H9 (cell line): ENCODE measurements around the gene ITGBL1. TPM values are rescaled to one million over a fixed set of nuclear protein-coding genes. Genes with fewer than 3 reads are reported as not detected.

Experiments used
- DNase-seq: peaks from one replicate; pipeline ENCODE4 v3.0.0-alpha.2; 2017
- H2AFZ ChIP-seq: one replicate; pipeline ENCODE4 v1.6.1; 2013; ENCODE audit warnings: mild to moderate bottlenecking, low read length, control low read depth, moderate library complexity
- H2AK5ac ChIP-seq: 2 replicates; pipeline ENCODE4 v1.6.1; 2013; ENCODE audit warnings: low read length, control low read depth, mixed read lengths; ENCODE audit not compliant: insufficient read length
- H2BK120ac ChIP-seq: one replicate; pipeline ENCODE4 v1.6.1; 2013; ENCODE audit warnings: low read depth, mild to moderate bottlenecking, low read length, control low read depth, inconsistent platforms; ENCODE audit not compliant: poor library complexity, severe bottlenecking
- H2BK12ac ChIP-seq: 2 replicates; pipeline ENCODE4 v1.6.1; 2013; ENCODE audit warnings: low read length, control low read depth, mixed read lengths, low read depth; ENCODE audit not compliant: insufficient read length
- H2BK15ac ChIP-seq: 2 replicates; pipeline ENCODE4 v1.6.1; 2013; ENCODE audit warnings: low read depth, low read length, control low read depth
- H2BK20ac ChIP-seq: one replicate; pipeline ENCODE4 v1.6.1; 2013; ENCODE audit warnings: low read depth, mild to moderate bottlenecking, low read length, control low read depth, inconsistent platforms; ENCODE audit not compliant: poor library complexity, severe bottlenecking
- H2BK5ac ChIP-seq: 2 replicates; pipeline ENCODE4 v1.6.1; 2013; ENCODE audit warnings: low read length, control low read depth, mixed read lengths; ENCODE audit not compliant: insufficient read length
- H3K14ac ChIP-seq: 2 replicates; pipeline ENCODE4 v1.6.1; 2013; ENCODE audit warnings: low read length, control low read depth; ENCODE audit not compliant: insufficient read depth
- H3K18ac ChIP-seq: 2 replicates; pipeline ENCODE4 v1.6.1; 2013; ENCODE audit warnings: low read depth, mild to moderate bottlenecking, mixed read lengths, low read length, control low read depth; ENCODE audit not compliant: insufficient read length
- H3K23ac ChIP-seq: 2 replicates; pipeline ENCODE4 v1.6.1; 2013; ENCODE audit warnings: low read length, control low read depth, mixed read lengths, low read depth; ENCODE audit not compliant: insufficient read length
- H3K23me2 ChIP-seq: 2 replicates; pipeline ENCODE4 v1.6.1; 2013; ENCODE audit warnings: low read depth, mild to moderate bottlenecking, mixed read lengths, low read length, control low read depth; ENCODE audit not compliant: insufficient read length, poor library complexity, severe bottlenecking
- H3K27ac ChIP-seq: 2 replicates; pipeline ENCODE4 v1.5.1; 2013; ENCODE audit warnings: low read length, control low read depth, mixed read lengths, low read depth; ENCODE audit not compliant: insufficient read length
- H3K27me3 ChIP-seq: 2 replicates; pipeline ENCODE4 v1.6.1; 2013; ENCODE audit warnings: low read length, control low read depth, inconsistent platforms; ENCODE audit not compliant: insufficient read depth
- H3K4ac ChIP-seq: 2 replicates; pipeline ENCODE4 v1.6.1; 2013; ENCODE audit warnings: low read depth, mild to moderate bottlenecking, control low read depth, inconsistent platforms, low read length, moderate library complexity
- H3K4me1 ChIP-seq: 2 replicates; pipeline ENCODE4 v1.6.1; 2013; ENCODE audit warnings: low read length, control low read depth, inconsistent platforms; ENCODE audit not compliant: insufficient read depth
- H3K4me2 ChIP-seq: 2 replicates; pipeline ENCODE4 v1.6.1; 2013; ENCODE audit warnings: low read length, control low read depth, mixed read lengths; ENCODE audit not compliant: insufficient read length, insufficient read depth
- H3K56ac ChIP-seq: 2 replicates; pipeline ENCODE4 v1.6.1; 2013; ENCODE audit warnings: low read depth, mild to moderate bottlenecking, mixed read lengths, low read length, control low read depth; ENCODE audit not compliant: insufficient read length
- H3K79me1 ChIP-seq: 2 replicates; pipeline ENCODE4 v1.6.1; 2013; ENCODE audit warnings: low read depth, mild to moderate bottlenecking, moderate library complexity, low read length, control low read depth, inconsistent platforms; ENCODE audit not compliant: insufficient read depth, poor library complexity, severe bottlenecking
- H3K79me2 ChIP-seq: 2 replicates; pipeline ENCODE4 v1.6.1; 2013; ENCODE audit warnings: low read length, control low read depth, inconsistent platforms; ENCODE audit not compliant: insufficient read depth
- H3K9ac ChIP-seq: 2 replicates; pipeline ENCODE4 v1.6.1; 2013; ENCODE audit warnings: low read length, control low read depth, mixed read lengths; ENCODE audit not compliant: insufficient read length; ENCODE audit errors: extremely low read depth
- H3K9me3 ChIP-seq: one replicate; pipeline ENCODE4 v1.6.1; 2013; ENCODE audit warnings: low read depth, low read length, inconsistent platforms; ENCODE audit not compliant: control insufficient read depth
- H3T11ph ChIP-seq: one replicate; pipeline ENCODE4 v1.6.1; 2013; ENCODE audit warnings: mild to moderate bottlenecking, low read length, control low read depth, inconsistent platforms
- H4K20me1 ChIP-seq: one replicate; pipeline ENCODE4 v1.6.1; 2013; ENCODE audit not compliant: control insufficient read depth, insufficient read length, insufficient read depth
- H4K5ac ChIP-seq: 2 replicates; pipeline ENCODE4 v1.6.1; 2013; ENCODE audit warnings: low read depth, mild to moderate bottlenecking, mixed read lengths, low read length, control low read depth; ENCODE audit not compliant: insufficient read length
- H4K8ac ChIP-seq: replicated peaks from 2 replicates; pipeline ENCODE4 v1.6.1; 2013; ENCODE audit warnings: low read length, control low read depth, mixed read lengths, low read depth; ENCODE audit not compliant: insufficient read length
- H4K91ac ChIP-seq: 2 replicates; pipeline ENCODE4 v1.6.1; 2013; ENCODE audit warnings: low read depth, mild to moderate bottlenecking, moderate library complexity, mixed read lengths, low read length, control low read depth; ENCODE audit not compliant: insufficient read length
- H3K27ac Mint-ChIP-seq, 3 experiments: 2 replicates in 2 of 3; 3 replicates in 1 of 3; pipeline ENCODE4 v1.8.0; 2020 to 2021; ENCODE audit warnings: mixed read lengths in 3 of 3, mild to moderate bottlenecking in 1 of 3, moderate library complexity in 1 of 3
- H3K27me3 Mint-ChIP-seq: 2 replicates; pipeline ENCODE4 v1.8.0; 2021; ENCODE audit warnings: low read depth, mild to moderate bottlenecking, moderate library complexity, mixed read lengths
- H3K36me3 Mint-ChIP-seq, 3 experiments: 2 replicates in 2 of 3; 3 replicates in 1 of 3; pipeline ENCODE4 v1.8.0; 2020 to 2021; ENCODE audit warnings: low read depth in 3 of 3, mixed read lengths in 3 of 3; ENCODE audit not compliant: insufficient read depth in 1 of 3
- H3K4me1 Mint-ChIP-seq, 2 experiments: 2 replicates each; pipeline ENCODE4 v1.8.0; 2020; ENCODE audit warnings: mixed read lengths in 2 of 2
- H3K4me3 Mint-ChIP-seq, 2 experiments: 2 replicates in 1 of 2; 3 replicates in 1 of 2; pipeline ENCODE4 v1.8.0; 2020 to 2021; ENCODE audit warnings: mild to moderate bottlenecking in 2 of 2, mixed read lengths in 2 of 2, moderate library complexity in 1 of 2
- H3K9me3 Mint-ChIP-seq, 2 experiments: 2 replicates in 1 of 2; 3 replicates in 1 of 2; pipeline ENCODE4 v1.8.0; 2020; ENCODE audit warnings: mild to moderate bottlenecking in 2 of 2, mixed read lengths in 2 of 2, moderate library complexity in 1 of 2
- CTCF ChIP-seq: fragments of 200-600 bp; sonication (generic); conservative IDR thresholded peaks from 3 replicates; pipeline ENCODE4 v1.8.0; 2021; ENCODE audit warnings: antibody characterized with exemption, mild to moderate bottlenecking
- WGBS: extraction: QIAGEN DNeasy Blood & Tissue Kit; methylation state at CpG from one replicate; pipeline ENCODE4 v1.1.7; 2013; ENCODE audit warnings: missing lambda C conversion rate, low lambda C conversion rate, mixed read lengths; ENCODE audit not compliant: insufficient read length; ENCODE audit errors: extremely low coverage; 5-methylcytosine and 5-hydroxymethylcytosine counted together
- total RNA-seq: library from RNA; stranded (reverse); gene quantifications from 2 replicates; pipeline ENCODE4 v1.2.1, GENCODE V29; 2021

Gene ITGBL1
- total RNA-seq, 1 experiment from 2014 or later = not detected

- Histone ChIP-seq H3T11ph (no peak overlapping the region), H3K4me2 (no peak overlapping the region), H3K56ac (no peak overlapping the region), H3K23me2 (no peaks in the 10 kb centered on the region), H3K14ac (no peak overlapping the region), H4K8ac (no peak overlapping the region), H4K5ac (no peak overlapping the region), H2AK5ac (no peak overlapping the region), H4K91ac (no peak overlapping the region), H2BK20ac (no peak overlapping the region), H4K20me1 (no peaks in the 10 kb centered on the region), H3K9me3 (no peaks in the 10 kb centered on the region), H2BK5ac (no peak overlapping the region), H3K27me3 (no peaks in the 10 kb centered on the region), H2BK12ac (no peak overlapping the region), H2BK15ac (no peak overlapping the region), H3K79me2 (no peaks in the 10 kb centered on the region), H3K27ac (no peak overlapping the region), H3K23ac (no peak overlapping the region), H3K9ac (no peak overlapping the region), H3K18ac (no peak overlapping the region), H3K4me1 (no peaks in the 10 kb centered on the region), H3K4ac (no peak overlapping the region), H3K79me1 (no peaks in the 10 kb centered on the region), H2AFZ (no peak overlapping the region), H2BK120ac (no peak overlapping the region)
- no peaks in the 10 kb centered on the region for H3K9me3 Mint-ChIP-seq
- no peak overlapping the region for H3K4me3 Mint-ChIP-seq
- TF ChIP-seq CTCF = no peak
- H3K36me3 Mint-ChIP-seq = no peaks in the 10 kb centered on the region
- WGBS = no CpG with 5 or more reads among the region's 2 CpGs
- H3K27me3 Mint-ChIP-seq = peaks cover 4% of the 10 kb centered on the region
- no peaks in the 10 kb centered on the region for H3K4me1 Mint-ChIP-seq
- H3K27ac Mint-ChIP-seq = no peak overlapping the region
- DNase-seq = no peak
These were observed 238.4 kb downstream of the ITGBL1 start for GRCh38 chr13:101690871-101691270.
